ENCODE measurements around the gene FDX1. TPM values are rescaled to one million over a fixed set of nuclear protein-coding genes. Genes with fewer than 3 reads are reported as not detected.
A peak's percentile ranks its signal among the peaks of the same experiment; 100 is the strongest.

FDX1 gene
- total and polyA plus RNA-seq, 2 of the 8 experiments (the other 6 are each of a cell fraction or from before 2014, with no cell fraction given), result 3.7 to 9.6 TPM

GRCh38 chr11:110430267-110431050 is 711 bp downstream of the FDX1 start (continued):
- peak; percentile 64 for TF ChIP-seq ASH2L (IDR thresholded peaks at IDR 0.05; ENCODE audit: low read length)
- no peak for TF ChIP-seq BRCA1 (IDR thresholded peaks at IDR 0.05; ENCODE audit: low read depth, low read length)
- peak; percentile 2; the same call in 1 of the 2 replicates for TF ChIP-seq POLR2AphosphoS5 (IDR thresholded peaks at IDR 0.05; ENCODE audit: low read depth, low read length)
